Neural progenitor cell (in vitro differentiated cells): ENCODE results near the gene NCAPG2. TPM values are rescaled to one million over a fixed set of nuclear protein-coding genes. Genes with fewer than 3 reads are reported as not detected.

ENCODE experiments used
- DNase-seq: peaks from one replicate; pipeline ENCODE4 v3.0.0-alpha.2; 2016; ENCODE audit warnings: low spot score
- H2AFZ ChIP-seq: fragments of 200-600 bp; sonication (generic); replicated peaks from 2 replicates; pipeline ENCODE4 v1.6.1; 2016; ENCODE audit warnings: antibody characterized with exemption
- H3F3A ChIP-seq: fragments of 200-600 bp; sonication (generic); 2 replicates; pipeline ENCODE4 v1.6.1; 2016; ENCODE audit warnings: antibody characterized with exemption, low read depth
- H3K27ac ChIP-seq: fragments of 200-600 bp; sonication (generic); 2 replicates; pipeline ENCODE4 v1.5.1; 2016; ENCODE audit warnings: mild to moderate bottlenecking
- H3K27me3 ChIP-seq: fragments of 200-600 bp; sonication (generic); 2 replicates; pipeline ENCODE4 v1.6.1; 2016; ENCODE audit warnings: mild to moderate bottlenecking, moderate library complexity
- H3K36me3 ChIP-seq: fragments of 200-600 bp; sonication (generic); 2 replicates; pipeline ENCODE4 v1.5.1; 2016
- H3K4me1 ChIP-seq: fragments of 200-600 bp; sonication (generic); 2 replicates; pipeline ENCODE4 v1.6.1; 2016; ENCODE audit warnings: mixed run types
- H3K4me2 ChIP-seq: fragments of 200-600 bp; sonication (generic); 2 replicates; pipeline ENCODE4 v1.6.1; 2016
- H3K4me3 ChIP-seq: fragments of 200-600 bp; sonication (generic); 2 replicates; pipeline ENCODE4 v1.5.1; 2016
- H3K79me2 ChIP-seq: fragments of 200-600 bp; sonication (generic); 2 replicates; pipeline ENCODE4 v1.6.1; 2016; ENCODE audit warnings: low read depth
- H3K9ac ChIP-seq: fragments of 200-600 bp; sonication (generic); 2 replicates; pipeline ENCODE4 v1.6.1; 2016
- H3K9me3 ChIP-seq: fragments of 200-600 bp; sonication (generic); 2 replicates; pipeline ENCODE4 v1.5.1; 2016; ENCODE audit warnings: low read depth
- H4K20me1 ChIP-seq: fragments of 200-600 bp; sonication (generic); 2 replicates; pipeline ENCODE4 v1.6.1; 2016; ENCODE audit warnings: low read depth
- H3K27ac Mint-ChIP-seq: 3 replicates; pipeline ENCODE4 v1.8.0; 2021; ENCODE audit warnings: mixed read lengths
- H3K27me3 Mint-ChIP-seq: 2 replicates; pipeline ENCODE4 v1.8.0; 2022; ENCODE audit warnings: low read depth, mild to moderate bottlenecking, inconsistent platforms, moderate library complexity, mixed read lengths; ENCODE audit not compliant: insufficient read depth
- H3K36me3 Mint-ChIP-seq: 3 replicates; pipeline ENCODE4 v1.8.0; 2021; ENCODE audit warnings: mixed read lengths
- H3K4me1 Mint-ChIP-seq: 3 replicates; pipeline ENCODE4 v1.8.0; 2021; ENCODE audit warnings: mixed read lengths
- H3K4me3 Mint-ChIP-seq: 3 replicates; pipeline ENCODE4 v1.8.0; 2021; ENCODE audit warnings: mild to moderate bottlenecking, moderate library complexity, mixed read lengths
- H3K9me3 Mint-ChIP-seq: 3 replicates; pipeline ENCODE4 v1.8.0; 2020; ENCODE audit warnings: mixed read lengths
- CTCF ChIP-seq: fragments of 200-600 bp; sonication (generic); IDR thresholded peaks from 2 replicates; pipeline ENCODE4 v1.5.1; 2017; ENCODE audit warnings: antibody characterized with exemption, mild to moderate bottlenecking
- EZH2 ChIP-seq: fragments of 200-600 bp; sonication (generic); IDR thresholded peaks from 2 replicates; pipeline ENCODE4 v1.6.1; 2017; ENCODE audit warnings: antibody characterized with exemption, mild to moderate bottlenecking, moderate library complexity
- EZH2phosphoT487 ChIP-seq: fragments of 200-600 bp; sonication (generic); IDR thresholded peaks from 2 replicates; pipeline ENCODE4 v1.6.1; 2017; ENCODE audit warnings: antibody characterized with exemption
- total RNA-seq: library from RNA; depleted of rRNA; stranded (reverse); fragments of >200 nt; gene quantifications from 2 replicates; pipeline ENCODE4 v1.2.3, GENCODE V29; 2015; ENCODE audit warnings: low replicate concordance

NCAPG2 gene
- total RNA-seq, 1 donor from 2014 or later = 89.6 TPM

GRCh38 chr7:158707610-158708009, 3.0 kb upstream of the NCAPG2 start:
- Histone ChIP-seq H3K27me3 (no peaks in the 10 kb centered on the region), H3K4me3 (no peak overlapping the region), H3K9me3 (no peaks in the 10 kb centered on the region), H3K9ac (no peak overlapping the region), H3K36me3 (no peaks in the 10 kb centered on the region), H3K27ac (no peak overlapping the region), H2AFZ (no peak overlapping the region), H3F3A (peaks cover 8% of the 10 kb centered on the region), H3K79me2 (peaks cover 19% of the 10 kb centered on the region), H3K4me1 (peaks cover 12% of the 10 kb centered on the region), H4K20me1 (peaks cover 14% of the 10 kb centered on the region), H3K4me2 (no peak overlapping the region)
- no peak overlapping the region for H3K4me3 Mint-ChIP-seq
- no peaks in the 10 kb centered on the region for H3K36me3 Mint-ChIP-seq
- peaks cover 3% of the 10 kb centered on the region for H3K27me3 Mint-ChIP-seq
- no peak for DNase-seq
- H3K9me3 Mint-ChIP-seq = peaks cover 9% of the 10 kb centered on the region
- TF ChIP-seq CTCF (no peak), EZH2phosphoT487 (no peak), EZH2 (no peak)
- no peak overlapping the region for H3K27ac Mint-ChIP-seq
- peaks cover 17% of the 10 kb centered on the region for H3K4me1 Mint-ChIP-seq

DNA sequence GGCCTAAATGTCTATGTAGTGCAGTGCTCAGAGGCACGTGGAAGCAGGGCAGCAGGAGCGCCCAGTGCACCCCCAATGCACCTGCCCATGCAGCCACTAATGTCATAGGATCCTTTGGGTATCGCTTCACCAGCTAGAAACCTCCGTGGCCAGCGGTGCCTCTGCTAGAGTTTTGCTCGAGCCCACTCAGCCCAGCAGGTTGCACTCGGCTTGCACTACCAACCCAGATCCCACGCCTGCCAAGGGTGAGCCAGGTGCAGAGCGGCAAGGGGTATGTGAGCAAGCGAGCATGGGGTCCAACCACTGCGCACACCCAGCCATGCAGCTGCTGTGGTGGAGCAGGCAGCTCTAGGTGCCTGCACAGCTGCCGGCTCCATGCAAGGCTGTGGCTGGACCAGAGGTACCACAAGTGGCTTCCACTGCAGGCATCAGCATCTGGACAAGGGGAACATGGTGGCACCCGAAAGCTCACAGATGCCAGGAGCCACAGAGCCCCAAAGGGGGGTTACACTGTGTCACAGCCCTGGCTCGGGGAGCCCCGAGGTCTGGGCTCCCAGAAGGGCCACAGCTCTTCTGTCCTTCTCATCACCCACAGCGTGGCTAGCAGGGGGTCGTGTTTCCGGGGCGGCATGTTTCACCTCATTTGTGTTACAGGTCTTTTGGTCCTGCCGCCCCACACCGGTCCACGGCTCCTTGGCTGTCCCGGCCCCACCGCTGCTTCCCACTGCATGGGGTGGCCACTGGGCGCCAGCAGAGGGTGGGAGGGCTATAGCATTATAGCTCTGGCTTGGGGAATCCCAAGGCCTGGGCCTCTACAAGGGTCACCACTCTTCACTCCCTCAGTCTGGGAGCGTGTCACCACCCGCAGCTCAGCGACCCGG, 2.3 kb upstream of the NCAPG2 start:
- H3K4me1 Mint-ChIP-seq = peaks cover 24% of the 10 kb centered on the region
- Histone ChIP-seq H4K20me1 (peaks cover 14% of the 10 kb centered on the region), H3K27ac (no peak overlapping the region), H3K4me1 (peaks cover 18% of the 10 kb centered on the region), H3K9ac (no peak overlapping the region), H2AFZ (no peak overlapping the region), H3F3A (peaks cover 8% of the 10 kb centered on the region), H3K27me3 (no peaks in the 10 kb centered on the region), H3K79me2 (peaks cover 26% of the 10 kb centered on the region), H3K4me3 (no peak overlapping the region), H3K36me3 (no peaks in the 10 kb centered on the region), H3K9me3 (no peaks in the 10 kb centered on the region), H3K4me2 (no peak overlapping the region)
- H3K27ac Mint-ChIP-seq = no peak overlapping the region
- H3K9me3 Mint-ChIP-seq = peaks cover 6% of the 10 kb centered on the region
- no peak for TF ChIP-seq CTCF
- TF ChIP-seq EZH2 = no peak
- no peak for TF ChIP-seq EZH2phosphoT487
- no peaks in the 10 kb centered on the region for H3K36me3 Mint-ChIP-seq
- H3K27me3 Mint-ChIP-seq = peaks cover 3% of the 10 kb centered on the region
- peak overlapping the region; percentile 77 for H3K4me3 Mint-ChIP-seq
- no peak for DNase-seq

DNA sequence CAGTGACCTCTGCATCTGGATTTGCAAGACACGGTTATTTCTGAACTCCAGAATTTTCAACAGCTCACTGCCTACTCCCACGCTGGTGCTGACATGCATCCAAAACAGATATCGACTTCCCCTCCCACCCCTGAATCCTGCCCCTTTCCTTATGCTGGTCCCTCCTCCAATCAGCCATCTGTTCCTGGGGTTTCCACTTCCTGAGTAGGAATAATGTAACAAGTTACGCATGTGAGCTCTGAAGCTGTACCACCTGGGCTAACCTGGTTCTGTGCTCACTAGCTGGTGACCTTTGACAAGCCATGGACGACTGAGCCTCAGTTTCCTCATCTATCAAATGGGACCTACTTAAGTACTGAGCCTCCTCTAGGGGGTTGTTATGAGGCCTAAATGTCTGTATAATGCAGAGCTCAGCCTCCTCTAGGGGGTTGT, 1.7 kb upstream of the NCAPG2 start:
- Histone ChIP-seq H3K9ac (no peak overlapping the region), H4K20me1 (peaks cover 14% of the 10 kb centered on the region), H3K36me3 (no peaks in the 10 kb centered on the region), H3K4me3 (no peak overlapping the region), H3K27me3 (no peaks in the 10 kb centered on the region), H3K9me3 (no peaks in the 10 kb centered on the region), H3K4me1 (peaks cover 18% of the 10 kb centered on the region), H3K27ac (no peak overlapping the region), H2AFZ (no peak overlapping the region), H3F3A (peaks cover 8% of the 10 kb centered on the region), H3K4me2 (no peak overlapping the region), H3K79me2 (peaks cover 33% of the 10 kb centered on the region)
- H3K9me3 Mint-ChIP-seq = peaks cover 5% of the 10 kb centered on the region
- H3K36me3 Mint-ChIP-seq = peaks cover 2% of the 10 kb centered on the region
- DNase-seq = no peak
- H3K4me1 Mint-ChIP-seq = peaks cover 28% of the 10 kb centered on the region
- H3K4me3 Mint-ChIP-seq = peak overlapping the region; percentile 77
- peaks cover 3% of the 10 kb centered on the region for H3K27me3 Mint-ChIP-seq
- no peak overlapping the region for H3K27ac Mint-ChIP-seq
- no peak for TF ChIP-seq CTCF
- no peak for TF ChIP-seq EZH2phosphoT487
- no peak for TF ChIP-seq EZH2
